M059J (cell line): ENCODE measurements around the gene MAP3K4. TPM values are rescaled to one million over a fixed set of nuclear protein-coding genes. Genes with fewer than 3 reads are reported as not detected.

Experiments
- DNase-seq: peaks from one replicate; pipeline ENCODE4 v3.0.0-alpha.2; 2012; ENCODE audit warnings: low read depth
- total RNA-seq: library from RNA; depleted of rRNA; stranded (reverse); fragments of >200 nt; shearing (Covaris generic); gene quantifications from 2 replicates; pipeline ENCODE4 v1.2.3, GENCODE V29; 2014

Gene MAP3K4
- total RNA-seq, 1 experiment from 2014 or later: 26.7 TPM

- no peak for DNase-seq
These were observed 88.8 kb downstream of the MAP3K4 start for GRCh38 chr6:161080263-161080970.

GRCh38 chr6:161082215-161082614 lies 90.6 kb downstream of the MAP3K4 start:
- DNase-seq: no peak

GRCh38 chr6:161085246-161085645 lies 93.7 kb downstream of the MAP3K4 start:
- DNase-seq: no peak

GRCh38 chr6:161088676-161089328 lies 97.2 kb downstream of the MAP3K4 start:
- DNase-seq: peak; percentile 27

GRCh38 chr6:161091151-161091550 lies 99.6 kb downstream of the MAP3K4 start:
- DNase-seq: no peak

- peak; percentile 75 for DNase-seq
These were observed 100.6 kb downstream of the MAP3K4 start for GRCh38 chr6:161091972-161092701.

GRCh38 chr6:161094955-161095354 lies 103.4 kb downstream of the MAP3K4 start:
- DNase-seq: peak; percentile 54

GRCh38 chr6:161095916-161096315 lies 104.3 kb downstream of the MAP3K4 start:
- DNase-seq: peak; percentile 56

GRCh38 chr6:161100072-161100471 lies 108.5 kb downstream of the MAP3K4 start:
- DNase-seq: no peak

GRCh38 chr6:161101517-161101916 lies 109.9 kb downstream of the MAP3K4 start:
- DNase-seq: no peak

GRCh38 chr6:161103475-161103874 lies 111.9 kb downstream of the MAP3K4 start:
- DNase-seq: no peak

- peak; percentile 60 for DNase-seq
These were observed 113.4 kb downstream of the MAP3K4 start for GRCh38 chr6:161104966-161105365.

- DNase-seq: peak; percentile 31
These were observed 113.8 kb downstream of the MAP3K4 start for GRCh38 chr6:161105408-161105807.

- DNase-seq: no peak
These were observed 116.5 kb downstream of the MAP3K4 start for GRCh38 chr6:161107779-161108730.

GRCh38 chr6:161108916-161109315 lies 117.3 kb downstream of the MAP3K4 start:
- DNase-seq: no peak

GRCh38 chr6:161109366-161109765 lies 117.8 kb downstream of the MAP3K4 start:
- DNase-seq: no peak

- no peak for DNase-seq
These were observed 118.6 kb downstream of the MAP3K4 start for GRCh38 chr6:161110028-161110779.

GRCh38 chr6:161111261-161111660 lies 119.7 kb downstream of the MAP3K4 start:
- DNase-seq: no peak

- no peak for DNase-seq
These were observed 123.9 kb downstream of the MAP3K4 start for GRCh38 chr6:161115468-161115867.

- DNase-seq: no peak
These were observed 125.0 kb downstream of the MAP3K4 start for GRCh38 chr6:161116554-161116953.

- no peak for DNase-seq
These were observed 125.7 kb downstream of the MAP3K4 start for GRCh38 chr6:161117308-161117707.
